GM12873 (cell line): Measurements from ENCODE around the gene SMIM31.

ENCODE experiments used
- CTCF ChIP-seq: IDR thresholded peaks from 2 replicates; pipeline ENCODE4 v1.5.1; 2012; ENCODE audit warnings: low read depth, mild to moderate bottlenecking, moderate library complexity, low read length, control low read depth; ENCODE audit not compliant: insufficient read depth; ENCODE audit errors: missing control alignments

Gene SMIM31

GRCh38 chr4:164734484-164734883 lies 19.4 kb upstream of the SMIM31 start:
- no peak for TF ChIP-seq CTCF

GRCh38 chr4:164748375-164748774 lies 5.6 kb upstream of the SMIM31 start:
- peak; percentile 21 for TF ChIP-seq CTCF

- TF ChIP-seq CTCF = no peak
These were observed 1.5 kb downstream of the SMIM31 start for GRCh38 chr4:164755432-164755831.

GRCh38 chr4:164756686-164757085 lies 2.8 kb downstream of the SMIM31 start:
- TF ChIP-seq CTCF = no peak

- no peak for TF ChIP-seq CTCF
These were observed 7.3 kb downstream of the SMIM31 start for GRCh38 chr4:164761241-164761640.

- no peak for TF ChIP-seq CTCF
These were observed 7.9 kb downstream of the SMIM31 start for GRCh38 chr4:164761746-164762275.

- no peak for TF ChIP-seq CTCF
These were observed 11.2 kb downstream of the SMIM31 start for GRCh38 chr4:164765096-164765495.
